ENCODE results near the gene HERPUD2. TPM values are rescaled to one million over a fixed set of nuclear protein-coding genes. Genes with fewer than 3 reads are reported as not detected.

HERPUD2 gene
- total RNA-seq, 1 experiment from 2014 or later, result 36.4 TPM

DNA sequence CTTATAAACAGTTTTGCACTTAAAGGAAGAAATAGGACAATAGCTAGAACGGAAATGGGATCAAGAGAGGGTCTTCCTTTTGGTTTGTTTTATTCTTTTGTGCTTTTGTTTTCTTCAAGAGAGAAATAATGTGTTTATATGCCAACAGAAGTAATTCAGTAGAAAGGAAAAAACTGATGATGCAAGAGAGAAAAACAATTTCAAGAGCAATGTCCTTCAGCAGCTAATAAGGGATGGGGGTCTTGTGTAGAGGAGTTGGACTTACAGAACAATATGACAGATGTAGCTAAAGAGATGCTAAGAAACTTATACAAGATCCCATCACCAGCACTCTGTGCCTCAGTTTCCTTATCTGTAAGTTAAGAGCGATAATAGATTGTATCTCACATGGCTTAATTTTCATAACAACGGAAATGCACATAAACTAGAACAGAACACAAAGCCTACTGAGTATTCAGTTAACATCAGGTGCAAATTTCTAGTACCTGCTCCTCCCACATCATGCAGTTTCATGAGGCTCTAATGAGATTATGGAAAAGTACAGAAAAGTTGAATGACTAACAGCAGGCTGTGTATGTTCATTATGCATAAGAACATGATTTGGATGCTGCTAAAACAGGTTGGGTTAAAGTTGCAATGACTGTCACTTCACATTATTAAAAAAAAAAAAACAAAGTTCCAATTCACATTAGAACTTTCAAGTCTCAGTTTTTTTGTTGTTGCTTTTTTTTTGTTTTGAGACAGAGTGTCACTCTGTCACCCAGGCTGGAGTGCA, 17.2 kb downstream of the HERPUD2 start:
- H3K4me1 ChIP-seq (ENCODE audit: control insufficient read depth, insufficient read depth, low read length), result peaks cover 5% of the 10 kb centered on the region
- POLR2A ChIA-PET, result no interaction called here
- BruUV-seq (replicated peaks), result no TSS peak
- intact Hi-C loops (cut with micrococcal nuclease; ENCODE audit: unreplicated experiment) (no loop called here), in situ Hi-C loops (cut with HindIII; ENCODE audit: low pct_unique_long_range_greater_than_20kb, low sequenced_read_pairs) (no loop called here)
- H3K27ac ChIP-seq (ENCODE audit: low read length), result peak overlapping the region; percentile 69; the same call in 1 of the 2 replicates
- TF ChIP-seq POLR2AphosphoS5 (IDR thresholded peaks at IDR 0.05; ENCODE audit: low read depth, low read length) (no peak), SIN3A (IDR thresholded peaks at IDR 0.05; ENCODE audit: borderline replicate concordance, insufficient read depth, low read depth, low read length) (no peak), TCF7L2 (IDR thresholded peaks at IDR 0.05; ENCODE audit: low read depth, low read length) (no peak)
- TF ChIP-seq, protein P1, sequence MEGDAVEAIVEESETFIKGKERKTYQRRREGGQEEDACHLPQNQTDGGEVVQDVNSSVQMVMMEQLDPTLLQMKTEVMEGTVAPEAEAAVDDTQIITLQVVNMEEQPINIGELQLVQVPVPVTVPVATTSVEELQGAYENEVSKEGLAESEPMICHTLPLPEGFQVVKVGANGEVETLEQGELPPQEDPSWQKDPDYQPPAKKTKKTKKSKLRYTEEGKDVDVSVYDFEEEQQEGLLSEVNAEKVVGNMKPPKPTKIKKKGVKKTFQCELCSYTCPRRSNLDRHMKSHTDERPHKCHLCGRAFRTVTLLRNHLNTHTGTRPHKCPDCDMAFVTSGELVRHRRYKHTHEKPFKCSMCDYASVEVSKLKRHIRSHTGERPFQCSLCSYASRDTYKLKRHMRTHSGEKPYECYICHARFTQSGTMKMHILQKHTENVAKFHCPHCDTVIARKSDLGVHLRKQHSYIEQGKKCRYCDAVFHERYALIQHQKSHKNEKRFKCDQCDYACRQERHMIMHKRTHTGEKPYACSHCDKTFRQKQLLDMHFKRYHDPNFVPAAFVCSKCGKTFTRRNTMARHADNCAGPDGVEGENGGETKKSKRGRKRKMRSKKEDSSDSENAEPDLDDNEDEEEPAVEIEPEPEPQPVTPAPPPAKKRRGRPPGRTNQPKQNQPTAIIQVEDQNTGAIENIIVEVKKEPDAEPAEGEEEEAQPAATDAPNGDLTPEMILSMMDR (IDR thresholded peaks at IDR 0.05), result no peak
- TF ChIP-seq, protein P2, sequence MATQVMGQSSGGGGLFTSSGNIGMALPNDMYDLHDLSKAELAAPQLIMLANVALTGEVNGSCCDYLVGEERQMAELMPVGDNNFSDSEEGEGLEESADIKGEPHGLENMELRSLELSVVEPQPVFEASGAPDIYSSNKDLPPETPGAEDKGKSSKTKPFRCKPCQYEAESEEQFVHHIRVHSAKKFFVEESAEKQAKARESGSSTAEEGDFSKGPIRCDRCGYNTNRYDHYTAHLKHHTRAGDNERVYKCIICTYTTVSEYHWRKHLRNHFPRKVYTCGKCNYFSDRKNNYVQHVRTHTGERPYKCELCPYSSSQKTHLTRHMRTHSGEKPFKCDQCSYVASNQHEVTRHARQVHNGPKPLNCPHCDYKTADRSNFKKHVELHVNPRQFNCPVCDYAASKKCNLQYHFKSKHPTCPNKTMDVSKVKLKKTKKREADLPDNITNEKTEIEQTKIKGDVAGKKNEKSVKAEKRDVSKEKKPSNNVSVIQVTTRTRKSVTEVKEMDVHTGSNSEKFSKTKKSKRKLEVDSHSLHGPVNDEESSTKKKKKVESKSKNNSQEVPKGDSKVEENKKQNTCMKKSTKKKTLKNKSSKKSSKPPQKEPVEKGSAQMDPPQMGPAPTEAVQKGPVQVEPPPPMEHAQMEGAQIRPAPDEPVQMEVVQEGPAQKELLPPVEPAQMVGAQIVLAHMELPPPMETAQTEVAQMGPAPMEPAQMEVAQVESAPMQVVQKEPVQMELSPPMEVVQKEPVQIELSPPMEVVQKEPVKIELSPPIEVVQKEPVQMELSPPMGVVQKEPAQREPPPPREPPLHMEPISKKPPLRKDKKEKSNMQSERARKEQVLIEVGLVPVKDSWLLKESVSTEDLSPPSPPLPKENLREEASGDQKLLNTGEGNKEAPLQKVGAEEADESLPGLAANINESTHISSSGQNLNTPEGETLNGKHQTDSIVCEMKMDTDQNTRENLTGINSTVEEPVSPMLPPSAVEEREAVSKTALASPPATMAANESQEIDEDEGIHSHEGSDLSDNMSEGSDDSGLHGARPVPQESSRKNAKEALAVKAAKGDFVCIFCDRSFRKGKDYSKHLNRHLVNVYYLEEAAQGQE (IDR thresholded peaks at IDR 0.05; ENCODE audit: insufficient read depth in 1 of 2, low read depth in 2 of 2, low read length in 1 of 2), result no peak
- no peak for DNase-seq (ENCODE audit: low read depth, low spot score)
- CTCF ChIA-PET, result no interaction called here
- H3K4me3 ChIP-seq (ENCODE audit: low read depth in 2 of 2, low read length in 2 of 2), result no peak overlapping the region
- no peaks in the 10 kb centered on the region for H3K36me3 ChIP-seq (ENCODE audit: control insufficient read depth, insufficient read depth, low read length)
- H3K9me3 ChIP-seq (ENCODE audit: control insufficient read depth, insufficient read depth, low read depth, low read length), result no peaks in the 10 kb centered on the region
- ATAC-seq, result no peak
- no peaks in the 10 kb centered on the region for H3K27me3 ChIP-seq (ENCODE audit: control insufficient read depth, insufficient read depth, low read length)

DNA sequence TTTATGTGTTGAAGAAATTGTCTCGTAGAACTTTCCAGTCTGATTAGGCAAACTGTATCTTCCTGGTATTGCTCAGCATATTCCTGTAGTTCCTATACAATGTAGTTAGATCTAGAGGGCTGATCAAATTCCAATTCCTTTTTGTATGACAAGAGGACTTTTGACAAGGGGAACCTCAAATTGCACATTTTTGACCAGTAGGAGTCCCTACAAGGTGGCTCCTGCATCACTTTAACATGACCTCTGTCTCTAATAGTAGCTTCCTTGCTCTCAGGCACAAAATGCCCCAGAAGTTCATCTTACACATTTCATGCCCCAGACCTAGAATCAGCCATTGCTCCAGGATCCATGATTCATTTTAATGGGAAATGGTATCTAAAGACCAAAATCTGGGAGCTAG, 18.7 kb downstream of the HERPUD2 start:
- Histone ChIP-seq H3K4me3 (ENCODE audit: low read depth in 2 of 2, low read length in 2 of 2) (no peak overlapping the region), H3K27me3 (ENCODE audit: control insufficient read depth, insufficient read depth, low read length) (no peaks in the 10 kb centered on the region), H3K4me1 (ENCODE audit: control insufficient read depth, insufficient read depth, low read length) (peaks cover 5% of the 10 kb centered on the region), H3K9me3 (ENCODE audit: control insufficient read depth, insufficient read depth, low read depth, low read length) (no peaks in the 10 kb centered on the region), H3K36me3 (ENCODE audit: control insufficient read depth, insufficient read depth, low read length) (no peaks in the 10 kb centered on the region), H3K27ac (ENCODE audit: low read length) (no peak overlapping the region)
- intact Hi-C loops (cut with micrococcal nuclease; ENCODE audit: unreplicated experiment) (no loop called here), in situ Hi-C loops (cut with HindIII; ENCODE audit: low pct_unique_long_range_greater_than_20kb, low sequenced_read_pairs) (no loop called here)
- no peak; the same call in 1 of the 2 replicates for ATAC-seq
- no TSS peak for BruUV-seq (replicated peaks)
- DNase-seq (ENCODE audit: low read depth, low spot score), result no peak
- ChIA-PET POLR2A (no interaction called here), CTCF (interaction anchor here (1.0 kb wide), 1 partner anchor 230 kb away, joined by 3 read pairs; no protein-coding TSS in a partner anchor)
- no peak for TF ChIP-seq POLR2AphosphoS5 (IDR thresholded peaks at IDR 0.05; ENCODE audit: low read depth, low read length)
- no peak for TF ChIP-seq SIN3A (IDR thresholded peaks at IDR 0.05; ENCODE audit: borderline replicate concordance, insufficient read depth, low read depth, low read length)

Data from Panc1 (cell line).